ENCODE data around the gene SPNS3.

Gene SPNS3

GRCh38 chr17:4433515-4434031, at the start of gene SPNS3:
TSS of gene SPNS3 (plus strand) at chr17:4433940. CDS start at chr17:4433968, 28 bp downstream.
- in situ Hi-C loops (cut with MboI; ENCODE audit: low sequenced_read_pairs): no loop called here

GRCh38 chr17:4386406-4386805, 47.3 kb upstream of the SPNS3 start:
- in situ Hi-C loops (cut with MboI; ENCODE audit: low sequenced_read_pairs): loop anchor here (25.0 kb wide), 1 partner anchor 174 kb away; no protein-coding TSS in a partner anchor

- in situ Hi-C loops (cut with MboI; ENCODE audit: low sequenced_read_pairs): loop anchor here (25.0 kb wide), 1 partner anchor 175 kb away; no protein-coding TSS in a partner anchor
Measured at GRCh38 chr17:4387137-4387536, 46.6 kb upstream of the SPNS3 start.

- in situ Hi-C loops (cut with MboI; ENCODE audit: low sequenced_read_pairs): loop anchor here (25.0 kb wide), 1 partner anchor 177 kb away; no protein-coding TSS in a partner anchor
Measured at GRCh38 chr17:4389079-4389478, 44.7 kb upstream of the SPNS3 start.

GRCh38 chr17:4393806-4394205, 39.9 kb upstream of the SPNS3 start:
- in situ Hi-C loops (cut with MboI; ENCODE audit: low sequenced_read_pairs): loop anchor here (25.0 kb wide), 1 partner anchor 182 kb away; no protein-coding TSS in a partner anchor

GRCh38 chr17:4394208-4395110, 39.3 kb upstream of the SPNS3 start:
- in situ Hi-C loops (cut with MboI; ENCODE audit: low sequenced_read_pairs): loop anchor here (25.0 kb wide), 1 partner anchor 182 kb away; no protein-coding TSS in a partner anchor

- in situ Hi-C loops (cut with MboI; ENCODE audit: low sequenced_read_pairs): loop anchor here (25.0 kb wide), 1 partner anchor 183 kb away; no protein-coding TSS in a partner anchor
Measured at GRCh38 chr17:4395111-4395478, 38.6 kb upstream of the SPNS3 start.

GRCh38 chr17:4397840-4398239, 35.9 kb upstream of the SPNS3 start:
- in situ Hi-C loops (cut with MboI; ENCODE audit: low sequenced_read_pairs): loop anchor here (25.0 kb wide), 1 partner anchor 186 kb away; no protein-coding TSS in a partner anchor

GRCh38 chr17:4405038-4405669, 28.6 kb upstream of the SPNS3 start:
- in situ Hi-C loops (cut with MboI; ENCODE audit: low sequenced_read_pairs): no loop called here

GRCh38 chr17:4405699-4406098, 28.0 kb upstream of the SPNS3 start:
- in situ Hi-C loops (cut with MboI; ENCODE audit: low sequenced_read_pairs): no loop called here

GRCh38 chr17:4406386-4406785, 27.4 kb upstream of the SPNS3 start:
- in situ Hi-C loops (cut with MboI; ENCODE audit: low sequenced_read_pairs): no loop called here

- in situ Hi-C loops (cut with MboI; ENCODE audit: low sequenced_read_pairs): no loop called here
Measured at GRCh38 chr17:4407216-4407615, 26.5 kb upstream of the SPNS3 start.

- in situ Hi-C loops (cut with MboI; ENCODE audit: low sequenced_read_pairs): no loop called here
Measured at GRCh38 chr17:4407851-4408250, 25.9 kb upstream of the SPNS3 start.

GRCh38 chr17:4409659-4410058, 24.1 kb upstream of the SPNS3 start:
- in situ Hi-C loops (cut with MboI; ENCODE audit: low sequenced_read_pairs): no loop called here

GRCh38 chr17:4411201-4411600, 22.5 kb upstream of the SPNS3 start:
- in situ Hi-C loops (cut with MboI; ENCODE audit: low sequenced_read_pairs): no loop called here

- in situ Hi-C loops (cut with MboI; ENCODE audit: low sequenced_read_pairs): no loop called here
Measured at GRCh38 chr17:4412933-4413831, 20.6 kb upstream of the SPNS3 start.

GRCh38 chr17:4417129-4417667, 16.5 kb upstream of the SPNS3 start:
- in situ Hi-C loops (cut with MboI; ENCODE audit: low sequenced_read_pairs): no loop called here

- in situ Hi-C loops (cut with MboI; ENCODE audit: low sequenced_read_pairs): no loop called here
Measured at GRCh38 chr17:4420692-4421131, 13.0 kb upstream of the SPNS3 start.

- in situ Hi-C loops (cut with MboI; ENCODE audit: low sequenced_read_pairs): no loop called here
Measured at GRCh38 chr17:4422864-4423263, 10.9 kb upstream of the SPNS3 start.

GRCh38 chr17:4425398-4425797, 8.3 kb upstream of the SPNS3 start:
- in situ Hi-C loops (cut with MboI; ENCODE audit: low sequenced_read_pairs): no loop called here
